NCI-H146 (cell line): ENCODE data around the gene SLC13A4.
"Not testable (repeated sequence)": the region's sequence is repeated elsewhere in the genome, so short reads cannot be mapped to it uniquely, and the experiment has no call there.

Source experiments
- DNase-seq: peaks from one replicate; lab custom pipeline; 2025; lab: John Stamatoyannopoulos, UW

The SLC13A4 gene

GRCh38 chr7:135753616-135754413 lies 25.8 kb upstream of the SLC13A4 start:
- peak; percentile 18 for DNase-seq

- DNase-seq, result no peak
These were observed 20.8 kb upstream of the SLC13A4 start, which contains the start of gene FAM180A for GRCh38 chr7:135748770-135749169. FAM180A (minus strand) TSS chr7:135748813; CDS start chr7:135748580, 233 bp downstream.

GRCh38 chr7:135747366-135747765 lies 19.4 kb upstream of the SLC13A4 start:
- no peak for DNase-seq

DNA sequence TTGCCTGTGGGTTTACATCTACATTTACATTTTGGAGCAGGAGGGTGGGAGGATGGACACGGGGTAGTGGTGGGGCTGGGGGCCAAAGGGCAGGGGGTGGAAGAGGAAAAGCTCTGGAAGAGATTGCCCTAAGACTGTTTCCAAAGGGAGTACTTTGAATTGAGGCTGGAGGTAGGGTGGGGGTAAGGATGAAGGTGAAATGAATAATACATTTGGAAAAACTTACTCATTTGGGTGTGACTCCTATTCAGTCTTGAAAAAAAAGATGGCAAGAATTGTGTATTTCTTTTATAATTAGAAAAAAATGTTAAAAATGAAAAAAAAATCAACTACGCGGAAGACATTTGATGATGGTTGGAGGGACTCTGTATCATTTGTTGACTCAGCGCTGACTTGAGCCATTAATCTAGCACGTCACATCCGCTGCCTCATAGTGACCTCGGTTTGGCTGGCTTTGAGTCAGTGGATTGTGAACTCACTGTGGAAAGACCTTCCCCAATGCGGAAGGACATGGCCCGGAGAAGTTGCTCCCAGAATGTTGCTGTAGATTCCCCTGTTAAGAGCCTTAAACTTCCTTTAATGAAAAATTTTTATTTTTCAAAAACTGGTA lies 17.8 kb upstream of the SLC13A4 start:
- no peak for DNase-seq

- DNase-seq, result no peak
These were observed 17.1 kb upstream of the SLC13A4 start for GRCh38 chr7:135744938-135745702.

GRCh38 chr7:135743907-135744731 lies 16.1 kb upstream of the SLC13A4 start:
- peak; percentile 12 for DNase-seq

GRCh38 chr7:135742371-135742770 lies 14.4 kb upstream of the SLC13A4 start:
- no peak for DNase-seq

DNA sequence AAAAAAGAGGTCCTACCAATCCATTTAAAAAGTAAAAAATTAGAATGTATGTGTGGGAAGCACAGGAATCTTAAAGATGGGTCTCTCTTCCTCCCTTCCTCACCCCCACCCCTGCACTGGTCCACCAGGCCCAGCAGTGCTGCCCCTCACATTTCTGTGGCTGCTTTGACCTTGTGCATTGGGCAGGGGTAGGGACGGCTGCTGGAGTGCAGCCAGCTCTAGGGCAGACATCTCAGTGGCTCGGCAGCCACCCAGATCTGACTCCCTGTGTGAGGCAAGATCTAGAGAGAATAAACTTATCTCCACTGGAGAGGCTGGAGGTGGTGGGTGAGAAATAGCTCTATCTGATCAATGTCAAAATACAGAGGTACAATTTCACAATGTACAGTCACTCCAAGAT lies 13.9 kb upstream of the SLC13A4 start:
- no peak for DNase-seq

DNA sequence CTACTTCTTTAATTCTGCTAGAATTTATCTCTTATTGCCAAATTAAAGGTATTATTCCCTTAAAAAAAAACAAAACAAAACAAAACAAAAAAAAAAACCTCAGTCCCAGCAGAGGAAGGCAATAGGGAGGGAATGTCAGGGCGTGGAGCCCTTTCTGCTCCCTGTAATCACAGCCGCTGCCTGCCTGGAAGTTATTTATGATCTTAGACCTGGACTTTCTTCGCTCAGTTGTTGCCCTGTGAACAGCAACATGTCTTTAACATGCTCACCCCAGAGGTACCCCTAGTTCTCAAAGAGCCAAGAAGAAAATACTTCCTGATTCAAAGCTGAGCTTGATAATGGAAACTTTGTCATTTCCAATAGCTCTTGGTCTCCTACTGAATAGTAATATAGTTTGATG lies 12.9 kb upstream of the SLC13A4 start:
- no peak for DNase-seq

DNA sequence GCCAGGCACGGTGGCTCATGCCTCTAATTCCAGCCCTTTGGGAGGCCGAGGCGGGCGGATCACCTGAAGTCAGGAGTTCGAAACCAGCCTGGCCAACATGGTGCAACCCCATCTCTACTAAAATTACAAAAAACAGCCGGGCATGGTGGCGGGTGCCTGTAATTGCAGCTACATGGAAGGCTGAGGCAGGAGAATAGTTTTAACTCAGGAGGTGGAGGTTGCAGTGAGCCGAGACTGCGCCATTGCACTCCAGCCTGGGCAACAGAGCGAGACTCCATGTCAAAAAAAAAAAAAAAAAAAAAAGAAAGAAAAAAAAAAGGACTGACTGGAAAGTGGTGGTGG lies 9.3 kb upstream of the SLC13A4 start:
- not testable (repeated sequence) for DNase-seq

DNA sequence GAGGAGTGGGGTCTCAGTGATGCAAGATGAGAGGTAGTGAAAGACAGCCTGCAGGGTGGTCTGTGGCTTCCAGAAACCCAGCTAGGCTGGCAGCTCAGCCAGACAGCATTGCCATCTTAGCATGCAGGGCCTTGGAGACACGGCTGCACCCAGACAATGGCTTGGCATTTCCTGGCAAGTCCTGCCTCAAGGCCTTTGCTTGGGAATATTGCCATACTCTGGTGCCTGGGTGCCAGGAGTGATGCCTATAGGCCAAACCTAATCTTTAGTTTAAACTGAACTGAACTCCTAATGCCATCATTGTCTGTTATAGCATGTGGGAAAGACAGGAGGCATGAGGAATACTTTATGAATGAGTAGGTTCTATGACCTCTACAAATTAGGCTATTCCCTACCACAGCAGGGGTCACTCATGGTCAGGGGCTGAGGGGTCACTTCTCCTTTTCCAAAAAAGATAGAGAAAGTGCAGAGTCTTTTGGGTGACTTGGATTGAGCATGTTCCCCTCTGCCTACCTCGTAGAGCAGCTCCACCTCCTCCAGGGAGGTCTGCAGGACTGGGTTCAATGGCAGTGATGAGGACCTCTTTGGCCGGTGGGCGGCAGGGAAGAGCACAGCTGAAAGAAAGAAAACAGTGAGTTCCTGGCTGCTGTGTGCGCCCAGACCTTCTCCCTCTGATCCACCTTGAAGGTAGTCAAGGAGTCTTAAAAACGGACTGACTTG lies 8.8 kb upstream of the SLC13A4 start:
- no peak for DNase-seq

- DNase-seq, result no peak
These were observed 6.3 kb upstream of the SLC13A4 start for GRCh38 chr7:135734343-135734689.

DNA sequence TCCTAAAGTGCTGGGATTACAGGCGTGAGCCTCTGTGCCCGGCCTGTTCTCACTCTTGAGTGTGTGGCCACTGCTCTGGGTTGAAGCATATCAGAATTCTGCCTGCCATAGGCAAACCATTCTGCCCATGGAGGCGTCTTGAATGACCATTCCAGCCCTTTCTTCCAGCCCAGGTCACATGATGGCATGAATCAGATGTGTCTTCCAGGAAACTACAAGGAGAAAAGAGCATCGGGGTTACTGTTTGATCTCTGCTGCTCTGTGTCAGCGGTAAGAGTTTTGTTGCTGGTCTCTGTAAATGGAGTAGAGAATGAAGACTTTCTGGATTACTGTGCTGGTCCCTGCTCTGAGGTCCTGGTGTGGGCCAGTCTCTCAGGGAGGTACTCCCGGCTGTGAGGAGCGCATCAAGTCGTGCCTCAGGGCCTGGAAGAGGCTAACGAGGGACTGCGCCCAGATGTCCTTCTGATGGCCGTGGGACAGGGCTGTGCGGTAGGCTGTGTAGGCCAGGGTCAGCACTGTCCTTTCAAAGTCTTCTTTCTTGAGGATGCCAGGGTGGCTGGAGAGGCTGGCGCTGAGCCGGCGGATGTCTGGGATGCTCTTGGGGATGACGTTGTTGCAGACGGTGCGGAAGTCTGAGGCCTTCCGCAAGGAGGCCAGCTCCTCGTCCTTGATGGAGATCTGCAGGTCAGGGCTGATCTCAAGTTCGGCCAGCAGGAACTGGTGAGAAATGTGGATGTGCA lies 5.8 kb upstream of the SLC13A4 start:
- DNase-seq, result no peak

DNA sequence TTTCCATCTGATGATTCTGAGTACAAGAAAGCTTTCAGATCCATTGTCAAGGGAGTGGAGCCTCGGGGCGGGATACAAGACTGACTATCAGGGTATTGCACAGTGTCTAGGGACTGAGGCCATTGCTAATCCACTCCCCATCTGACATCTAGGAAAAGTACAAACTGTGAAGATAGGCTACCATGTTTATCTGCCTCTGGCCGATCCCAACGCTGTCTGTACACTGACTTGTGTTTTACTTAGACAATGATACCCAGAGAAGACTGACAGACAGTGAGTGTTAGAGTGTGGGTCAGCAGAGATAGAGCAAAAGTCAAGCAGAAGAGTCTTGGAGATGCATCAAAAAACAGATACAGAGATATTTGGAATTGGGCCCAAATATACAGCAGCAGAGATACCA lies 3.1 kb upstream of the SLC13A4 start:
- no peak for DNase-seq

DNA sequence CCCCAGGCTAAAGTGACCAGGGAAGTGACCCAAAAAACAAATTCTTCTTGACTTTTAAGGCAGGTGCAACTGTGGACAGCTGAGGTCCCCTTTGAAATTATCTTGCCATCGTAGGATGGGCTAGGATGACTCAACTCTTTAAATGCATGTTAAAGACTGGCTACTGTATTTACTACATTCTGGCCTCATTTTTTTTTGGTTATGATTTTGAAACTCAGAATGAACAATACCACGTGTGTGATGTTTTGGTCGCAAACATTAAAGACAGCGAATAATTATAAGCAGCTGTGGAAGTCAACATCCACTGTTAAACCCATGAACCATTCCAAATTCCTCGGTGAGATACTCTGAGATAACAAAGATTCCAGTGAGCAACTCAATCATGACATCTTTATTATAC lies 1.2 kb upstream of the SLC13A4 start:
- DNase-seq, result no peak

DNA sequence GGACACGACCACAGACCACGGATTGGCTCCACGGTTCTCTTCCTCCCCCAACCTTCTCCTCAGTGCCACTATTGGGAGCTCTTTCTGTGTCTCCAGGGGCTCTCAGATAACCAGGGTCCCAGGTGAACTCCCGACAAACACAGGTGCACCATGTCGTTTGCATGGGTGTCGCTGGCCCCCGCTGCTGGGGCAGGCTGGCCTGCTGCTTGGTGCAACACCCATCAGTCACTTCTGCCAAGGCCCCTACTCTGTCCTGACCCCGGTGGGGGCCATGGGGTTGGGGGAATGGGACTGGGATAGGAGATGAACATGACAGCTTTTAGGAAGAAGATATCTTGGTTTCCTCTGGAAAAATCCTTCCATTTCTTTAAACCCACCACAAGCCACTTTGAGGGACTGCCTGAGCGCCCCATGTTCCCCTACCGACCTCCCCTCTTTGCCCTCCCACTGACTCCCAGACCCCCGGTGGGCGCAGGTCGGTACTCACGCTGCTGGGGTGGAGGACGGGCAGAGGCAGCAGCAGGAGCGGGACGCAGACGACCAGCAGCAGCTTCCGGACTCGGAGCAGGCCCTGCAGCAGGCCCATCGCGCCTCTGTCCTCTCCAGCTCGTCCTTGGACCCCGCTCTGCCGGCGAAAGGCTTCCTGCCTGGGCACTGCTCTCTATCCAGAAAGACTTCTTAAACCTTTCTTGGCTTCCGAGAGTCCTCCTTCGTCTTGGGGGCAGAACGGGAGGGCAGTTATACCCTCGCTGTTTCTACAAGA lies 894 bp downstream of the SLC13A4 start:
- DNase-seq, result no peak

DNA sequence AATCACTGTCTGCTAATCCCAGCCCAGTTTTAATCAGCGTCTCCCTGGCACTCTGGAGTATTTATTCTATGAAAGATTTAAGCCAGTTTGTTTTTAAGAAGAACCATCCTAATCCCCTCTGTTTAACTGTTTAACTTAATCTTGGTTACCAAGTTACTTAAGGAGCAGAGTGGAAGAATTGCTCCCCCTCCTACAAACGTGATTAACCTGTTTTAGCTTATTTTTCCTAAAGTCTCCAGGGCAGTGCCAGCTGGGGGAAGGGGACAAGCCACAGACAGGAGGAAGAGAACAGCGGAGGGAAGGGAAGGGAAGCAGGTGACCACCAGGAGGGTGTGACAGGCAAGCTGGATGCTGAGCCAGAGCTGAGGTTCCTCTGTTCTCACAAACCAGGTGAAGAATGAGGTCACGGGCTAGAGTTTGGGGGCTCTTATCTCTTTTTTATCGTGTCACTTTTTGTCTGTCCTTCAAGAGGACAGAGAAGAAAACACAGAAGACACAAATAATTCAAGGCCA lies 1.7 kb downstream of the SLC13A4 start:
- no peak for DNase-seq

DNA sequence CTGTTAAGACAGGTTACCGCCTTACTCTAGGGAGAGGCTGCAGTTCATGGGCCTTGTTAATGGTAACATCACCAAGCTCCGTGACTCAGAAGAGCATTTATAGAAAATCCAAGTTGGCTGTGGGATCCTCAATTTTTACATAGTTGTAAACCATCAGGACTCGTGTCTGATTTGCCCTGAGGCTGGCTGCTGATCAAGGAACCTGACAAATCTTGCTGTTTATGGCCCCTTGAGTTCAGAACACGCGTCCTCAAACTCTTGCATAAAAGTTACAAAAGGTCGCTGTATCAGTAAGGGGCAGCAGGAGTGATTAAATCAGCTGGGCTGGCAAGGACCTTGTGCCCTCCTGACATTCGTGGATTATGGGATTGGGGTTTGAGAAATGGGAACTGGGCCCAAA lies 4.6 kb downstream of the SLC13A4 start:
- no peak for DNase-seq

- peak; percentile 52 for DNase-seq
These were observed 6.7 kb downstream of the SLC13A4 start for GRCh38 chr7:135721198-135721820.
